WTC11 (cell line): Measurements from ENCODE around the gene MEX3C. TPM values are rescaled to one million over a fixed set of nuclear protein-coding genes. Genes with fewer than 3 reads are reported as not detected.

Experiments
- ATAC-seq: fragments of 200-7000 bp; cut with Tn5 transposase; 2 replicates; pipeline ENCODE4 v1.10.0; 2021; ENCODE audit warnings: mild to moderate bottlenecking, moderate library complexity
- CTCF ChIA-PET: fragments of 300-600 bp; sonication (Branson Sonifier 250); formaldehyde crosslinking; loops from one replicate; lab custom pipeline; 2021; ENCODE audit warnings: antibody characterized with exemption; lab: Charles Lee
- POLR2A ChIA-PET: fragments of 350-600 bp; sonication (Branson Sonifier 250); formaldehyde crosslinking; loops from one replicate; lab custom pipeline; 2021; ENCODE audit warnings: antibody characterized with exemption; lab: Charles Lee
- DNase-seq: peaks from one replicate; pipeline ENCODE4 v3.0.0; 2021; ENCODE audit warnings: low spot score
- H3K27ac Mint-ChIP-seq: 2 replicates; pipeline ENCODE4 v1.8.0; 2021; ENCODE audit warnings: mixed read lengths
- H3K27me3 Mint-ChIP-seq: 2 replicates; pipeline ENCODE4 v1.8.0; 2021; ENCODE audit warnings: low read depth, mild to moderate bottlenecking, moderate library complexity, mixed read lengths
- H3K36me3 Mint-ChIP-seq: 2 replicates; pipeline ENCODE4 v1.8.0; 2021; ENCODE audit warnings: mixed read lengths
- H3K4me1 Mint-ChIP-seq: 2 replicates; pipeline ENCODE4 v1.8.0; 2022; ENCODE audit warnings: mixed read lengths
- H3K4me3 Mint-ChIP-seq: 2 replicates; pipeline ENCODE4 v1.8.0; 2021; ENCODE audit warnings: mild to moderate bottlenecking, moderate library complexity, mixed read lengths
- H3K9me3 Mint-ChIP-seq: 2 replicates; pipeline ENCODE4 v1.8.0; 2021; ENCODE audit warnings: mixed read lengths
- total RNA-seq: library from RNA; stranded (reverse); gene quantifications from 3 replicates; pipeline ENCODE4 v1.2.3, GENCODE V29; 2021
- TF ChIP-seq, protein P1 (sequence below): sonication (generic); formaldehyde crosslinking; IDR thresholded peaks from 2 replicates; pipeline ENCODE4 v1.8.1; 2022; ENCODE audit warnings: mild to moderate bottlenecking, missing genetic modification reagents, moderate library complexity, borderline replicate concordance

The MEX3C gene
- total RNA-seq, 1 experiment from 2014 or later = 79.4 TPM

DNA sequence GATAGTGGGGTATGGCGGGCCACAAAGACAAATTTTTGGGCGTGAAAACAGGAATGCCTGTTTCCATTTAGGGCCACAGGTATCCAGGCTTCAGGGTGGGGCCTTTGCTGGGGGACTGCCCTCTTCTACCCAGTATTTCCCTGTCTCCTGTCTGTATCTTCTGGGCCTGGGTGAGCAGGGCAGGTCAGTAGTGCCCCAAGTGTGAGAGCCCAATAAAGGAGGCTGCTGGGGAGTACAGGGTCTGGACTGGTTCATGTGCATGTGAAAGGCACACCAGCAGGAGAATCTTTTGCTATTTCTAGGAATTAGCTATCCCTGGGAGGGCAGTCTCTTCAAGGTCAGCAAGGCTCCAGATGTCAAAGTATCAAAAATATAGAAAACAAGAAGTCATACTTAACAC is 71.5 kb downstream of the MEX3C start:
- H3K4me1 Mint-ChIP-seq = peaks cover 14% of the 10 kb centered on the region
- H3K9me3 Mint-ChIP-seq = 0 out of 2 replicates have a peak, but pooled peaks cover 5% of the 10 kb centered on the region
- CTCF ChIA-PET = interaction anchor here (1.4 kb wide), 1 partner anchor 10 kb away, joined by 4 read pairs; no protein-coding TSS in a partner anchor

More for the DNA sequence above, 71.5 kb downstream of the MEX3C start:
- POLR2A ChIA-PET = no interaction called here
- Mint-ChIP-seq H3K27ac (no peak overlapping the region), H3K36me3 (no peaks in the 10 kb centered on the region), H3K4me3 (no peak overlapping the region), H3K27me3 (no peaks in the 10 kb centered on the region; the same call in 1 of the 2 replicates)
- DNase-seq (no peak), ATAC-seq (no peak)
- TF ChIP-seq, protein P1, sequence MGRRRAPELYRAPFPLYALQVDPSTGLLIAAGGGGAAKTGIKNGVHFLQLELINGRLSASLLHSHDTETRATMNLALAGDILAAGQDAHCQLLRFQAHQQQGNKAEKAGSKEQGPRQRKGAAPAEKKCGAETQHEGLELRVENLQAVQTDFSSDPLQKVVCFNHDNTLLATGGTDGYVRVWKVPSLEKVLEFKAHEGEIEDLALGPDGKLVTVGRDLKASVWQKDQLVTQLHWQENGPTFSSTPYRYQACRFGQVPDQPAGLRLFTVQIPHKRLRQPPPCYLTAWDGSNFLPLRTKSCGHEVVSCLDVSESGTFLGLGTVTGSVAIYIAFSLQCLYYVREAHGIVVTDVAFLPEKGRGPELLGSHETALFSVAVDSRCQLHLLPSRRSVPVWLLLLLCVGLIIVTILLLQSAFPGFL (CRISPR knock-in tag) = no peak

Other genes with a start within 250 kb of the MEX3C start
- gene ELAC1, start 229.6 kb downstream of the MEX3C start, total RNA-seq = 3.9 to 4.3 TPM (median 4.0 TPM) in 3 replicates
- 105 to 107 TPM (median 107 TPM) in 3 replicates for gene SMAD4, start 167.5 kb downstream of the MEX3C start, total RNA-seq